HG02840 (cell line): ENCODE measurements around the gene CAAP1.
"Not testable (repeated sequence)": the region's sequence is repeated elsewhere in the genome, so short reads cannot be mapped to it uniquely, and the experiment has no call there.

Experiments
- ATAC-seq: cut with Tn5 transposase; IDR thresholded peaks from one replicate; pipeline ENCODE4 v1.9.1; 2021; ENCODE audit warnings: mild to moderate bottlenecking, moderate library complexity, moderate number of reproducible peaks; ENCODE audit not compliant: unreplicated experiment, low FRiP score

CAAP1 gene

GRCh38 chr9:26892251-26893029 lies at the start of gene CAAP1:
Gene CAAP1, minus strand, starts transcription at chr9:26892802. Its CDS starts 87 bp downstream, at chr9:26892715.
- peak; percentile 95 for ATAC-seq

- no peak for ATAC-seq
Measured at GRCh38 chr9:26940779-26941178, 48.2 kb upstream of the CAAP1 start.

GRCh38 chr9:26939955-26940711 lies 47.5 kb upstream of the CAAP1 start:
- no peak for ATAC-seq

GRCh38 chr9:26937816-26938371 lies 45.3 kb upstream of the CAAP1 start:
- no peak for ATAC-seq

- no peak for ATAC-seq
Measured at GRCh38 chr9:26935847-26936246, 43.2 kb upstream of the CAAP1 start.

- ATAC-seq = no peak
Measured at GRCh38 chr9:26928902-26929495, 36.4 kb upstream of the CAAP1 start.

- ATAC-seq = no peak
Measured at GRCh38 chr9:26925609-26926008, 33.0 kb upstream of the CAAP1 start.

- no peak for ATAC-seq
Measured at GRCh38 chr9:26919698-26920097, 27.1 kb upstream of the CAAP1 start.

GRCh38 chr9:26913138-26913668 lies 20.6 kb upstream of the CAAP1 start:
- ATAC-seq = no peak

- ATAC-seq = no peak
Measured at GRCh38 chr9:26904671-26905070, 12.1 kb upstream of the CAAP1 start.

- no peak for ATAC-seq
Measured at GRCh38 chr9:26904070-26904469, 11.5 kb upstream of the CAAP1 start.

GRCh38 chr9:26893030-26893676 lies 551 bp upstream of the CAAP1 start:
- no peak for ATAC-seq

- ATAC-seq = no peak
Measured at GRCh38 chr9:26891726-26892125, 876 bp downstream of the CAAP1 start.

- ATAC-seq = no peak
Measured at GRCh38 chr9:26888271-26888670, 4.3 kb downstream of the CAAP1 start.

- ATAC-seq = no peak
Measured at GRCh38 chr9:26882154-26882553, 10.4 kb downstream of the CAAP1 start.

GRCh38 chr9:26880262-26880661 lies 12.3 kb downstream of the CAAP1 start:
- no peak for ATAC-seq

- not testable (repeated sequence) for ATAC-seq
Measured at GRCh38 chr9:26875155-26875554, 17.4 kb downstream of the CAAP1 start.

GRCh38 chr9:26870292-26870691 lies 22.3 kb downstream of the CAAP1 start:
- ATAC-seq = no peak

GRCh38 chr9:26863074-26863473 lies 29.5 kb downstream of the CAAP1 start:
- ATAC-seq = no peak

GRCh38 chr9:26856413-26857032 lies 36.1 kb downstream of the CAAP1 start:
- ATAC-seq = no peak
